HCT116 (cell line): ENCODE measurements around the gene ARHGEF18. TPM values are rescaled to one million over a fixed set of nuclear protein-coding genes. Genes with fewer than 3 reads are reported as not detected.
"Not testable (repeated sequence)": the region's sequence is repeated elsewhere in the genome, so short reads cannot be mapped to it uniquely, and the experiment has no call there.

Experiments
- ATAC-seq: fragments of 200-7000 bp; cut with Tn5 transposase; 2 replicates; pipeline ENCODE4 v1.9.1; 2020; ENCODE audit warnings: mild to moderate bottlenecking, moderate library complexity
- BruUV-seq: library from RNA; stranded (reverse); fragments of 400-500 nt; replicated peaks from 2 replicates; lab custom pipeline; 2021; lab: Mats Ljungman, UMichigan
- CTCF ChIA-PET: fragments of 300-600 bp; sonication (Branson Sonifier 250); formaldehyde crosslinking; loops from one replicate; lab custom pipeline; 2021; ENCODE audit warnings: antibody characterized with exemption; lab: Charles Lee
- POLR2A ChIA-PET: fragments of 300-600, 350-600 bp; sonication (Branson Sonifier 250); formaldehyde crosslinking; loops from one replicate; lab custom pipeline; 2021; ENCODE audit warnings: antibody characterized with exemption; lab: Charles Lee
- RAD21 ChIA-PET, 2 experiments: fragments of 300-600 bp; sonication (Branson Sonifier 250); formaldehyde crosslinking; loops; one replicate each; lab custom pipeline; 2023; ENCODE audit warnings: low total read pairs in 2 of 2; ENCODE audit not compliant: uncharacterized antibody in 2 of 2, unreplicated experiment in 2 of 2, low non-redundant PET in 1 of 2; lab: Charles Lee
- DNase-seq: peaks from one replicate; pipeline ENCODE4 v3.0.0-alpha.2; 2010; ENCODE audit warnings: low read depth, low spot score
- H2AFZ ChIP-seq: fragments of 200-600 bp; shearing (Covaris generic), sonication (generic); 2 replicates; pipeline ENCODE4 v1.6.1; 2017; ENCODE audit warnings: low read depth, mixed run types, mixed read lengths, antibody characterized with exemption, low read length; ENCODE audit not compliant: poor library complexity, severe bottlenecking
- H3K27ac ChIP-seq: 2 replicates; pipeline ENCODE4 v1.5.1; 2012; ENCODE audit warnings: low read depth, low read length
- H3K27me3 ChIP-seq: fragments of 200-600 bp; sonication (generic); 2 replicates; pipeline ENCODE4 v1.6.1; 2016; ENCODE audit warnings: mixed run types, low read length, mixed read lengths; ENCODE audit not compliant: insufficient read depth
- H3K36me3 ChIP-seq, 2 experiments: fragments of 200-500 bp in 1 of 2; fragments of 200-600 bp in 1 of 2; sonication (Bioruptor generic) in 1 of 2; sonication (generic) in 1 of 2; 2 replicates each; pipeline versions ENCODE4 v1.5.1 to v1.6.1; 2014 to 2016; ENCODE audit warnings: low read length in 2 of 2, inconsistent platforms in 1 of 2, mixed read lengths in 1 of 2, mixed run types in 1 of 2; ENCODE audit not compliant: insufficient read depth in 2 of 2, control insufficient read depth in 1 of 2
- H3K4me1 ChIP-seq, 2 experiments: fragments of 200-600 bp in 1 of 2; sonication (generic) in 1 of 2; 2 replicates each; pipeline versions ENCODE4 v1.5.1 to v1.6.1; 2012 to 2017; ENCODE audit warnings: low read length in 2 of 2, inconsistent platforms in 1 of 2, mild to moderate bottlenecking in 1 of 2, mixed read lengths in 1 of 2, mixed run types in 1 of 2, moderate library complexity in 1 of 2; ENCODE audit not compliant: insufficient read depth in 2 of 2, control insufficient read depth in 1 of 2
- H3K4me2 ChIP-seq: fragments of 200-600 bp; sonication (generic); 2 replicates; pipeline ENCODE4 v1.6.1; 2017; ENCODE audit warnings: mixed run types, low read length, mixed read lengths
- H3K4me3 ChIP-seq, 2 experiments: fragments of 200-600 bp in 1 of 2; sonication (generic) in 1 of 2; replicated peaks in 1 of 2; 2 replicates each; pipeline ENCODE4 v1.5.1; 2011 to 2016; ENCODE audit warnings: low read length in 2 of 2, control low read depth in 1 of 2, low read depth in 1 of 2, mild to moderate bottlenecking in 1 of 2, mixed read lengths in 1 of 2, mixed run types in 1 of 2
- H3K79me2 ChIP-seq: fragments of 200-600 bp; sonication (generic); 2 replicates; pipeline ENCODE4 v1.6.1; 2017; ENCODE audit warnings: mild to moderate bottlenecking, mixed run types, low read length, moderate library complexity, mixed read lengths; ENCODE audit not compliant: insufficient read depth
- H3K9ac ChIP-seq: fragments of 200-600 bp; sonication (generic); 2 replicates; pipeline ENCODE4 v1.6.1; 2016; ENCODE audit warnings: low read length, mixed read lengths
- H3K9me2 ChIP-seq: fragments of 200-600 bp; sonication (generic), shearing (Covaris generic); 2 replicates; pipeline ENCODE4 v1.6.1; 2017; ENCODE audit warnings: mixed run types, mild to moderate bottlenecking, moderate library complexity; ENCODE audit not compliant: insufficient read depth
- H3K9me3 ChIP-seq, 2 experiments: fragments of 200-500 bp in 1 of 2; fragments of 200-600 bp in 1 of 2; sonication (Bioruptor generic) in 1 of 2; sonication (generic) in 1 of 2; 2 replicates each; pipeline ENCODE4 v1.6.1; 2014 to 2017; ENCODE audit warnings: low read length in 2 of 2, mixed read lengths in 2 of 2, inconsistent platforms in 1 of 2, low read depth in 1 of 2, mild to moderate bottlenecking in 1 of 2, mixed run types in 1 of 2, moderate library complexity in 1 of 2; ENCODE audit not compliant: control insufficient read depth in 1 of 2, insufficient read depth in 1 of 2
- H4K20me1 ChIP-seq: fragments of 200-600 bp; sonication (generic), shearing (Covaris generic); 2 replicates; pipeline ENCODE4 v1.6.1; 2017; ENCODE audit warnings: mixed run types, mild to moderate bottlenecking, moderate library complexity; ENCODE audit not compliant: insufficient read depth
- CBX3 ChIP-seq: IDR thresholded peaks from 2 replicates; pipeline ENCODE4 v1.6.1; 2012; ENCODE audit warnings: low read depth
- CEBPB ChIP-seq: IDR thresholded peaks from 2 replicates; pipeline ENCODE4 v1.6.1; 2012; ENCODE audit warnings: low read depth
- FOSL1 ChIP-seq: IDR thresholded peaks from 2 replicates; pipeline ENCODE4 v1.6.1; 2012; ENCODE audit warnings: low read depth
- JUND ChIP-seq: IDR thresholded peaks from 2 replicates; pipeline ENCODE4 v1.6.1; 2012
- SP1 ChIP-seq: IDR thresholded peaks from 2 replicates; pipeline ENCODE4 v1.6.1; 2012; ENCODE audit warnings: low read depth
- TCF7L2 ChIP-seq: IDR thresholded peaks from 2 replicates; pipeline ENCODE4 v1.7.0; 2011; ENCODE audit warnings: borderline replicate concordance, inconsistent platforms; ENCODE audit not compliant: insufficient read depth, insufficient read length; ENCODE audit errors: extremely low read depth
- intact Hi-C: fragments of 100-400 bp; cut with micrococcal nuclease; formaldehyde crosslinking; loops from 2 replicates; pipeline ENCODE4 v1.10.0; 2022
- total RNA-seq: library from RNA; stranded (reverse); gene quantifications from one replicate; pipeline ENCODE4 v1.2.1, GENCODE V29; 2021; ENCODE audit not compliant: unreplicated experiment
- TF ChIP-seq, protein P1 (sequence below): IDR thresholded peaks from 2 replicates; pipeline ENCODE4 v1.6.1; 2012

Gene ARHGEF18
- total RNA-seq, 1 experiment from 2014 or later = 32.2 TPM

DNA sequence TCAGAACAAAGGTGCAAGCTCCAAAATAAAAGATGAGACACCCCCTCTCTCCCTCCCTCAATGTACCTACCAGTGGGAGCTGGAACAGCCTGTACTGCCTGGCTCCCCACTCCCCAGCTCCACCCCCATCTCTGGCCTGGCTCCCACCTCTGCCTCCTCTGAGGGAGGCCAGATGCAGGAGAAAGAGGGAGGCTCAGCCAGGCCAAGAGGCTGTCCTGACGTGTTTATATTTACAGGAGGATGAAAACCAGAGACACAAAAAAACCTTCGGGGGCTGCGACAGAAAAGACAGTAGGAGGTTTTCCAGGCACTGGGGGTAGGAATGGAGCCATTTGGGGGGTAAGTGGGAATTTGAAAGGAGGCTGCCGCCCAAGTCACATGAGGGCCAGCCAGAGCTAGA, 19.7 kb downstream of the ARHGEF18 start:
- no peak for DNase-seq
- Histone ChIP-seq H3K27me3 (no peaks in the 10 kb centered on the region; the same call in 1 of the 2 replicates), H3K27ac (peak overlapping the region; percentile 34), H4K20me1 (no peaks in the 10 kb centered on the region), H3K9me3 (no peaks in the 10 kb centered on the region), H2AFZ (peak overlapping the region; percentile 8), H3K36me3 (no peaks in the 10 kb centered on the region), H3K79me2 (no peaks in the 10 kb centered on the region), H3K4me1 (peaks cover 17 to 24% of the 10 kb centered on the region in 2 experiments), H3K4me2 (peak overlapping the region; percentile 48), H3K9ac (peak overlapping the region; percentile 24), H3K9me2 (no peaks in the 10 kb centered on the region), H3K4me3 (peak overlapping the region in 1 of 2 experiments; percentile 10; a peak in 1 of 4 replicates)
- no TSS peak for BruUV-seq
- ATAC-seq = peak; percentile 20; the same call in 1 of the 2 replicates
- ChIA-PET RAD21 (interaction anchor here in 1 of 2 experiments (0.5 kb wide), 1 partner anchor 828 kb away, joined by 6 read pairs; no protein-coding TSS in a partner anchor), CTCF (interaction anchor here (1.7 kb wide), 1 partner anchor 14 kb away, joined by 5 read pairs; no protein-coding TSS in a partner anchor), POLR2A (no interaction called here)
- intact Hi-C loops = no loop called here
- TF ChIP-seq CBX3 (no peak), CEBPB (no peak), TCF7L2 (no peak)

DNA sequence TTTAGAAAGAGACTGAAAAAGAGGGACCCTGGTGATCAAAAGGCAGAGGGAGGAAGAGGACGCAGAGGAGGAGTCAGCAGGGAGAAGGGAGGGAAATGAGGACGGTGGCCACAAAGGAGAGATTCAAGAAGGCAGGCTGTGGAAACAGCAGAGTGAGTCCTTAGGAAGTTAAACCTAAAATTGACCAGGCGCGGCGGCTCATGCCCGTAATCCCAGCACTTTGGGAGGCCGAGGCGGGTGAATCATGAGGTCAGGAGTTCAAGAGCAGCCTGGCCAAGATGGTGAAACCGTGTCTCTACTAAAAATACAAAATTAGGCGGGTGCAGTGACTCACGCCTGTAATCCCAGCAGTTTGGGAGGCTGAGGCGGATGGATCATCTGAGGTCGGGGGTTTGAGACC, 20.1 kb downstream of the ARHGEF18 start:
- peak overlapping the region; percentile 48 for H3K4me2 ChIP-seq
- H4K20me1 ChIP-seq, intact Hi-C loops, POLR2A ChIA-PET, H3K9me2 ChIP-seq, H3K79me2 ChIP-seq, H3K36me3 ChIP-seq, BruUV-seq, DNase-seq, H3K27me3 ChIP-seq, H3K9me3 ChIP-seq: not testable (repeated sequence)
- peak; percentile 61 for ATAC-seq
- peak overlapping the region; percentile 8 for H2AFZ ChIP-seq
- H3K4me3 ChIP-seq = peak overlapping the region in 1 of 2 experiments; percentile 10; a peak in 2 of 4 replicates
- peak overlapping the region; percentile 24 for H3K9ac ChIP-seq
- peak overlapping the region; percentile 34 for H3K27ac ChIP-seq
- RAD21 ChIA-PET = interaction anchor here in 1 of 2 experiments (0.5 kb wide), 1 partner anchor 828 kb away, joined by 6 read pairs; no protein-coding TSS in a partner anchor
- TF ChIP-seq, protein P1, sequence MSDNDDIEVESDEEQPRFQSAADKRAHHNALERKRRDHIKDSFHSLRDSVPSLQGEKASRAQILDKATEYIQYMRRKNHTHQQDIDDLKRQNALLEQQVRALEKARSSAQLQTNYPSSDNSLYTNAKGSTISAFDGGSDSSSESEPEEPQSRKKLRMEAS = peak; percentile 37; the same call in 1 of the 2 replicates
- peak; percentile 61 for TF ChIP-seq FOSL1
- peak; percentile 55; the same call in 1 of the 2 replicates for TF ChIP-seq CEBPB
- peak; percentile 29; the same call in 1 of the 2 replicates for TF ChIP-seq SP1
- peak; percentile 52 for TF ChIP-seq JUND
- TF ChIP-seq CBX3 = 0 out of 2 replicates have a peak, but pooled peaks have one; percentile 33
- peaks cover 20 to 28% of the 10 kb centered on the region in 2 experiments for H3K4me1 ChIP-seq
- CTCF ChIA-PET = interaction anchor here (1.7 kb wide), 1 partner anchor 15 kb away, joined by 5 read pairs; no protein-coding TSS in a partner anchor
